ENCODE measurements around the gene NOP56. TPM values are rescaled to one million over a fixed set of nuclear protein-coding genes. Genes with fewer than 3 reads are reported as not detected.

The NOP56 gene
- total and polyA plus RNA-seq, 8 donors, result 81.0 to 241 (median 206) TPM

DNA sequence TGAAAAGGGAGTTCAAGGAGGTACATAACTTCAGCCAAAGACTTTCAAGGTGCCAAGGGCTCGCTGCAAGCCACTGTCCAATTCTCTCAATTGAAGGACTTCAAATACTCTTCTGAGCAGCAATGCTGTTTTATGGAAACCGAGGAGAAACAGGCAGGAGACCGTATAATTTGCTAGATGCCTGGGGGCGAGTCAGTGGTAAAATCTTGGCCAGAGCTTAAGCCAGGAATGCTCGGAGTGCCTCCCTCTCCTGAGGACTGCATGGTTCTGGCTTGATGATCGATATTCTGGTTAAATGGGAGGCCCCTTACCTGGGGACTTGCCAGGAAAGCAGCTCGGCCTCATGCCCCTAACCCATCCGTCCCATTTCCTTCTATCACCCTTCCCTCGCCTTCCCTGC, 35.8 kb upstream of the NOP56 start:
- TF ChIP-seq, protein P1, sequence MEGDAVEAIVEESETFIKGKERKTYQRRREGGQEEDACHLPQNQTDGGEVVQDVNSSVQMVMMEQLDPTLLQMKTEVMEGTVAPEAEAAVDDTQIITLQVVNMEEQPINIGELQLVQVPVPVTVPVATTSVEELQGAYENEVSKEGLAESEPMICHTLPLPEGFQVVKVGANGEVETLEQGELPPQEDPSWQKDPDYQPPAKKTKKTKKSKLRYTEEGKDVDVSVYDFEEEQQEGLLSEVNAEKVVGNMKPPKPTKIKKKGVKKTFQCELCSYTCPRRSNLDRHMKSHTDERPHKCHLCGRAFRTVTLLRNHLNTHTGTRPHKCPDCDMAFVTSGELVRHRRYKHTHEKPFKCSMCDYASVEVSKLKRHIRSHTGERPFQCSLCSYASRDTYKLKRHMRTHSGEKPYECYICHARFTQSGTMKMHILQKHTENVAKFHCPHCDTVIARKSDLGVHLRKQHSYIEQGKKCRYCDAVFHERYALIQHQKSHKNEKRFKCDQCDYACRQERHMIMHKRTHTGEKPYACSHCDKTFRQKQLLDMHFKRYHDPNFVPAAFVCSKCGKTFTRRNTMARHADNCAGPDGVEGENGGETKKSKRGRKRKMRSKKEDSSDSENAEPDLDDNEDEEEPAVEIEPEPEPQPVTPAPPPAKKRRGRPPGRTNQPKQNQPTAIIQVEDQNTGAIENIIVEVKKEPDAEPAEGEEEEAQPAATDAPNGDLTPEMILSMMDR (IDR thresholded peaks at IDR 0.05), result no peak
- H3K4me1 ChIP-seq, result no peaks in the 10 kb centered on the region
- DNase-seq, result no peak
- H3K36me3 ChIP-seq, result no peaks in the 10 kb centered on the region
- no peak overlapping the region for H3K4me3 ChIP-seq
- no peak for ATAC-seq
- intact Hi-C loops (cut with DNase I), result no loop called here
- peaks cover 0 to 9% of the 10 kb centered on the region in 2 donors for H3K27me3 ChIP-seq
- H3K9me3 ChIP-seq, result no peaks in the 10 kb centered on the region
- no peak overlapping the region for H3K27ac ChIP-seq

DNA sequence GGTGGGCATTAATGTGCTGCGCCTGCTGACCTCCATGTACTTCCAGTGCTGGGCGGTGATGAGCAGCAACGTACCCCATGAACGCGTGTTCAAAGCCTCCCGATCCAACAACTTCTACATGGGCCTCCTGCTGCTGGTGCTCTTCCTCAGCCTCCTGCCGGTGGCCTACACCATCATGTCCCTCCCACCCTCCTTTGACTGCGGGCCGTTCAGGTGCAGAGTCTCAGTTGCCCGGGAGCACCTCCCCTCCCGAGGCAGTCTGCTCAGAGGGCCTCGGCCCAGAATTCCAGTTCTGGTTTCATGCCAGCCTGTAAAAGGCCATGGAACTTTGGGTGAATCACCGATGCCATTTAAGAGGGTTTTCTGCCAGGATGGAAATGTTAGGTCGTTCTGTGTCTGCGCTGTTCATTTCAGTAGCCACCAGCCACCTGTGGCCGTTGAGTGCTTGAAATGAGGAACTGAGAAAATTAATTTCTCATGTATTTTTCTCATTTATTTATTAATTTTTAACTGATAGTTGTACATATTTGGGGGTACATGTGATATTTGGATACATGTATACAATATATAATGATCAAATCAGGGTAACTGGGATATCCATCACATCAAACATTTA, 35.2 kb upstream of the NOP56 start:
- no peak overlapping the region for H3K4me3 ChIP-seq
- intact Hi-C loops (cut with DNase I), result no loop called here
- DNase-seq, result no peak
- TF ChIP-seq, protein P1 (IDR thresholded peaks at IDR 0.05), result no peak
- H3K36me3 ChIP-seq, result no peaks in the 10 kb centered on the region
- no peaks in the 10 kb centered on the region for H3K9me3 ChIP-seq
- peaks cover 0 to 9% of the 10 kb centered on the region in 2 donors for H3K27me3 ChIP-seq
- no peak overlapping the region for H3K27ac ChIP-seq
- no peak for ATAC-seq
- no peaks in the 10 kb centered on the region for H3K4me1 ChIP-seq

DNA sequence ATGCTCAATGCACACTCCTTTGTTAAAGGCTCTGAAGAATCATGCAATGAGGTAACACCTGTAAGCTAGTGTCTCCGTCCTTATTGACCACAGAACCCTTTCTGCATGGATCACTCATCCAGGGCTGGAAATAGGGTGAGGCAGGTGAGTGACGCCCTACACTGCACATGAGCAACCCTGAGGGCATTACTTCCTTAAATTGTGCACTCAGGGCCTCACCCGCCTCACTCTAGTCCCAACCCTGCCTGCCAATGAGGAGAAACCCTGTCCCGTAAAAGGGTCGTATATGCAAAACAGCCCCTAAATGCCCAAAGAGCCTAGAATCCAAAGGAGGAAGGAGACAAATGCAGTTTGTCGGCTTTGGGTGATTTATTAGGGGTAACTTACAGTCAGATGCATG, 33.6 kb upstream of the NOP56 start:
- no peak for DNase-seq
- Histone ChIP-seq H3K9me3 (no peaks in the 10 kb centered on the region), H3K36me3 (no peaks in the 10 kb centered on the region), H3K27ac (no peak overlapping the region), H3K4me3 (no peak overlapping the region), H3K27me3 (peaks cover 0 to 9% of the 10 kb centered on the region in 2 donors), H3K4me1 (no peaks in the 10 kb centered on the region)
- TF ChIP-seq, protein P1 (IDR thresholded peaks at IDR 0.05), result no peak
- ATAC-seq, result no peak
- intact Hi-C loops (cut with DNase I), result no loop called here

GRCh38 chr20:2619337-2619736, 33.1 kb upstream of the NOP56 start:
- intact Hi-C loops (cut with DNase I), result no loop called here
- no peak overlapping the region for H3K4me3 ChIP-seq
- no peak overlapping the region for H3K27ac ChIP-seq
- no peak for DNase-seq
- no peaks in the 10 kb centered on the region for H3K36me3 ChIP-seq
- TF ChIP-seq, protein P1 (IDR thresholded peaks at IDR 0.05), result no peak
- peaks cover 0 to 9% of the 10 kb centered on the region in 2 donors for H3K27me3 ChIP-seq
- no peaks in the 10 kb centered on the region for H3K9me3 ChIP-seq
- H3K4me1 ChIP-seq, result no peaks in the 10 kb centered on the region
- ATAC-seq, result no peak

DNA sequence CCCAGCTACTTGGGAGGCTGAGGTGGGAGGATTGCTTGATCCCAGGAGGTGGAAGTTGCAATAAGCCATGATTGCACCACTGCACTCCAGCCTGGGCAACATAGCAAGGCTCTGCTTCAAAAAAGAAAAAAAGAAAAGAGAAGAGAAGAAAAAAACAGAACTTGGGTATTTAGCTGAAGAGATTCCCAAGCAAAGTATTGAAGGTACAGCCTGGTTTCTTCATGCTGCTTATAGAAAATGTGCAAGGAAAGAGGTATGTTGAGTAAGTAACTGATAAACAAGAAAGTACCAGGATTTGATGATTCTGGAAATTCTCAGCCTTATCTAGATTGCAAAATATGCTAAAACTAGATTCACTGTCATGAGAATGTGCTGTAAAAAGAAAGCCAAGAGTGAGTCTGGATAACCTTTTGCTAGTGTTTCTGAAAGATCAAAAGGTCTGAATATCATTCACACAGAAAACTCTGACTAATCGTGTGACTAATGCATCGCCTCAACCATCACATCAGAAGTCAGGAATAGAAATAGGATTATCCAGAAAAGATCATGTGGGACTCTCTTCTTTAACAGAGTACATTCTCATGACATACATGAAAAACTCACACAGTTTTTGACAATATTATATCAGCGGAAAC, 32.4 kb upstream of the NOP56 start:
- TF ChIP-seq, protein P1 (IDR thresholded peaks at IDR 0.05), result no peak
- no peak overlapping the region for H3K4me3 ChIP-seq
- no peak overlapping the region for H3K27ac ChIP-seq
- H3K4me1 ChIP-seq, result no peaks in the 10 kb centered on the region
- H3K27me3 ChIP-seq, result peaks cover 0 to 9% of the 10 kb centered on the region in 2 donors
- ATAC-seq, result no peak
- DNase-seq, result no peak
- H3K36me3 ChIP-seq, result no peaks in the 10 kb centered on the region
- intact Hi-C loops (cut with DNase I), result no loop called here
- no peaks in the 10 kb centered on the region for H3K9me3 ChIP-seq

Measured in left lung (tissue), 10 donors.